LHCN-M2 (cell line): ENCODE data around the gene RABGGTB. TPM values are rescaled to one million over a fixed set of nuclear protein-coding genes. Genes with fewer than 3 reads are reported as not detected.
"Not testable (repeated sequence)": the region's sequence is repeated elsewhere in the genome, so short reads cannot be mapped to it uniquely, and the experiment has no call there.

Experiments
- DNase-seq: peaks from one replicate; pipeline ENCODE4 v3.0.0-alpha.2; 2012; ENCODE audit warnings: low read depth
- total RNA-seq: library from RNA; depleted of rRNA; stranded (reverse); fragments of >200 nt; gene quantifications from 2 replicates; pipeline ENCODE4 v1.2.3, GENCODE V29; 2014; rRNA removed

RABGGTB gene
- total RNA-seq, 1 experiment from 2014 or later, result 92.2 TPM

DNA sequence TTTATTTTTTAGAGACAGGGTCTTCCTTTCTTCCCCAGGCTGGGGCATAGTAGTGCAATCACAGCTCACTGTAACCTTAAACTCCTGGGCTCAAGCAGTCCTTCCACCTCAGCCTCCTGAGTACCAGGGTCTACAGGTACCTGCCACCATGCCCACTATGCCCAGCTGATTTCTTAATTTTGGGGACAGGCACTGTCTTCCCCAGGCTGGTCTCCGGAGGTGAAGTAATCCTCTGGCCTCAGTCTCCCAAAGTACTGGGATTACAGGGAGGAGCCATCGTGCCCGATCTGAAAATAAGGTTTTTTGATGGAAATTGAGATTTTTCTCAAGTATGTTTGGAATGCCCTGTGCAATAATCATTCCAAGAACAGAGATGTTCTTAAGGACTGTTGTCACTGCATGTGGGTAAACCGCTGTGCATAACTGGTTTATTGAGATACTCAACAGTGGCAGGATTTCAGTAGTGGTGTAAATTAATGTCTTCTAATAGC, 9.7 kb downstream of the RABGGTB start:
- DNase-seq, result no peak

DNA sequence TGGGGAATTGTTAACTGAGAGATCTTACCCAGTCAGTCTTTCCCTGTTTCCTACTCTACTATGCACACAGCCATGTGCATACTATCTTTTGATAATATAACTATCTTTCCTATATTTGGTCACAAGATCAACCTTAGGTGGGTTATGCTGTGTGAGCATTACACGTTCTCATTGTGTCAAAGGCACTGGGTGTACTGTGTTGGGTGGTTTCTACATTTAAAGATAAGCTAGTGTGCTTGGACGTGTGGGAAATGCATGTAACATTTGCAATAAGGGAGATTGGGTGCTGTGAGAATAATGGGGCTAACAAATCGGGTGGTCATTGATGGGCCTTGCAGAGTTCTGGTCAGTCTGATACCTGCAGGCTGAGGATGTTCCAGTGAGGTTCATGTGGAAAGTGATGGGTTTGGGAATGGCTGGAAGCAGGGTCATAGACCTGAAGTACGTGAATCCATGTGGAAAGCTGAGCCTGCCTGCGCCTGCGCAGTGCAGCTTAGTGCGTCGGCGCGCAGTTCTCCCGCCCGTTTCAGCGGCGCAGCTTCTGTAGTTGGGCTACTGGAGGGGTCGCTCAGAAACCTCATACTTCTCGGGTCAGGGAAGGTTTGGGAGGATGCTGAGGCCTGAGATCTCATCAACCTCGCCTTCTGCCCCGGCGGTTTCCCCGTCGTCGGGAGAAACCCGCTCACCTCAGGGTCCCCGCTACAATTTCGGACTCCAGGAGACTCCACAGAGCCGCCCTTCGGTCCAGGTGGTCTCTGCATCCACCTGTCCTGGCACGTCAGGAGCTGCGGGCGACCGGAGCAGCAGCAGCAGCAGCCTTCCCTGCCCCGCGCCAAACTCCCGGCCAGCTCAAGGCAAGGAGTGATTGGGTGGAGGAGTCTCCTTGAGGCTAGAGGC, 10.6 kb downstream of the RABGGTB start, which contains the start of gene MSH4:
MSH4 (plus strand) TSS at position 507 of the 897 bp plus-strand sequence; CDS start at position 611, 104 bp downstream.
- no peak for DNase-seq

DNA sequence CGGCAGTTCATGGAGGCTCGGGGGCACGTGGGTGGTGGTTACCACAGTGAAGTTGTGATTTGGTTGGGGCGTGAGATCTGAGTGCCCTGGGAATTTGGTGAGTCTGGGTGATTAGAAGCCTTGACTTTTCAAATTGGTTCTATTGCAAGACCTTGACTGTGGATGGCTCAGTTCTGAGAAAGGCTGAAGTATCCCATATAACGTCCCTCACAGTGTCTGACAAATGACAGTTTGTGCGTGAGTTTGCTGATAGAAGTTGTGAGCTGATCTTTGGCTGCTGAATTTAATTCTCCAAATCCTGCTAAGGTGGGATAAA, 11.2 kb downstream of the RABGGTB start:
- DNase-seq, result no peak

DNA sequence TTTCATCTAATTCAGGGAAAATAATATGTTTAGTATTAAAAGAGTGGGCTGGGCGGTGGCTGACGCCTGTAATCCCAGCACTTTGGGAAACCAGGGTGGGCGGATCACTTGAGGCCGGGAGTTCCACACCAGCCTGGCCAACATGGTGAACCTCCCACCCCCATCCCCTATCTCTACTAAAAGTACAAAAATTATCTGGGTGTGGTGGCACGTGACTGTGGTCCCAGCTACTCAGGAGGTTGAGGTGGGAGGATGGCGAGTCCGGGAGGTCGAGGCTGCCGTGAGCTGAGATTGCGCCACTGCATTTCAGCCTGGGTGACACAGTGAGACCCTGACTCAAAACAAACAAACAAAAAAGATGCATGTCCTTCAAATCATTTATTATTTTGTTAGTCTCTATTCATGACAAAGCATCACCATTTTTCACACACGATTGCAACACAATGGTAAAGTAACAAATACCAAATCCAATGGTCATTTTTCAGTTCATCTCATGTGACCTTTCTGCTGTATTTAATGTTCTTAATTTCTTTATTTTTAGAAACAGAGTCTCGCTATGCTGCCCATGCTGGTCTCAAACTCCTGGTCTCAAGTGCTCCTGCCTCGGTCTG, 11.7 kb downstream of the RABGGTB start:
- DNase-seq, result no peak

DNA sequence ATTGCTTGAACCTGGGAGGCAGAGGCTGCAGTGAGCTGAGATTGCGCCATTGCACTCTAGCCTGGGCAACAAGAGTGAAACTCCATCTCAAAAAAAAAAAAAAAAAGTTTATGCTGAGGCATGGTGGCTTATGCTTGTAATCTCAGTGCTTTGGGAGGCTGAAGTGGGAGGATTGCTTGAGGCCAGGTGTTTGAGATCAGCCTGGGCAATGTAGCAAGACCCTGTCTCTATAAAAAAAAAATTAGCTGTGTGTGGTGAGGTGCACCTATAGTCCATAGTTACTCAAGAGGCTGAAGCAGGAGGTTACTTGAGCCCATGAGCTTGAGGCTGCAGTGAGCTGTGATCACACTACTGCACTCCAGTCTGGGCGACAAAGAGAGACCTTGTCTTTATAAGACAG, 15.4 kb downstream of the RABGGTB start:
- not testable (repeated sequence) for DNase-seq

DNA sequence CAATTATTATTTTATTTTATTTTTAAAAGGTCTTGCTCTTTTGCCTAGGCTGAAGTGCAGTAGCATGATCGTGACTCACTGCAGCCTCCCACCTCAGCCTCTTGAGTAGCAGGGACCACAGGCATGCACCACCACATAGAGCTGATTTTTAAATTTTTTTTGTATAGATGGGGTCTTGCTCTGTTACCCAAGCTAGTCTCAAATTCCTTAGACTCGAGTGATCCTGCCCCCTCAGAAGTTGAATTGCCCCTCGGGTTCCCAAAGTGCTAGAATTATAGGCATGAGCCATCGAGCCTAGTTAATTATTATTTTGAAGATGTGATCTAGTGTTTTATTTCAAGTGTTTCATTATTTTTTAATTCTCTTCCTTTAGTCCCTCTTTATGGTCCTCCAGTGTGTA, 22.9 kb downstream of the RABGGTB start:
- no peak for DNase-seq

DNA sequence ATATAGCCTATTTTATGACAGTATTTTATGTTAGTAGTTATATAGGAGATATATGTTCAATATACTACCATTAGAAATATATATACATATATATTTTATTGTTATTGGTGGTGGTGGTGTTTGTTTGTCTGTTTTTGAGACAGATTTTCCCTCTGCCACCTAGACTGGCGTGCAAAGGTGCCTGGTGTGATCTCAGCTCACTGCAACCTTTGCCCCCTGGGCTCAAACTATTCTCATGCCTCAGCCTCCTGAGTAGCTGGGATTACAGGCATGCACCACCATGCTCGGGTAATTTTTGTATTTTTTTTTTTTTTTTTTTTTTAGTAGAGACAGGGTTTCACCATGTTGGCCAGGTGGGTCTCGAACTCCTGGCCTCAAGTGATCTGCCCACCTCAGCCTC, 24.1 kb downstream of the RABGGTB start:
- not testable (repeated sequence) for DNase-seq

DNA sequence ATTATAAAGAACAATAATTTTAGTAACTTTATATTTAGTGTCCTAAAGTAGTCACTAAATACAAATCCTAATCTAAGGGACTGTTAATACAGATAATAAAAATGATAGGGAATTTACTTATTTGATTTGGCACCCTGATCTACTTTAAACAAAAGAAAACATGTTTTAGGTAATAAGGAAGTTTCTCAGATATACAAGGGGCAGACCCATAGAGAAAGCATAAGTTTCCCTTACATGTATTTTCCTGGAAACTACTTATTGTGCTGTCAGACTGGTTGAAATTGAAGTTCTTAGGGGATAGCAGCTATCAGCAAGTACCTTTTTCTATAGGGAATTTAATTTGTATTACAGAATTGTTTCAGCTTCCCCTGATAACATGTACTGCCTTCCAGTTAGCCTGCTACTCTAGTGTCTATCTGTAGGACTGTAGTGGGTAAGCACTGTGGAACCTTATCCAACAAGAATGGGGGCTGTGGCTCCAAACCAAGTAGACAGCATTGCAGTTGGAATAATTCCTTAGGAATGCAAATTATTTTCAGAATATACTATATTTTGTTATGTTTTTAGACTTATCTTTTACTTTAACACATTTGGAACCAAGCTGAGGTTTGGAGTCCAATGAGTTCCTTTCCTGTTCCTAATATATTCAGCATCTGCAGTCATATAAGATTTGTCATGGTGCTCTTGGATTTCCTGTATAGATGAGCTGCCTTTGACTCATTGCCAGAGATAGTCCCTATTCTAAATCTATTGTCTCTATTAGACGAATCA, 25.3 kb downstream of the RABGGTB start:
- DNase-seq, result peak; percentile 21

DNA sequence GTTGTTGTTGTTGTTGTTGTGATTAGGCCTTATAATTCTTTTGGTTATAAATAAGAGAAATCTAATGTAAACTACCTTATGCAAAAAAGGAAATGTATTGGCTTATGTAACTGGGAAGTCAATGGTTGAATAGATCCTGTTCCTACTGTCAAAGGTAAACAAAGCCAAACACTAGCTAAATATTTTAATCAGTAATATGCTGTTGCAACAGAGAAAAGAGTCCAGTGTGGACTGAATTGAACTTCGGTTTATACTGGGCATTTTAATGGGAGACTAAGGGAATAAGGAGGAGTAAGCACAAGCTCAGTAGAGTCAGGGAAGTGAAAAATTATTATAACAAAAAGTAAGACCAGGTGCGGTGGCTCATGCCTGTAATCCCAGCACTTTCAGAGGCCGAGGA, 26.0 kb downstream of the RABGGTB start:
- DNase-seq, result no peak

DNA sequence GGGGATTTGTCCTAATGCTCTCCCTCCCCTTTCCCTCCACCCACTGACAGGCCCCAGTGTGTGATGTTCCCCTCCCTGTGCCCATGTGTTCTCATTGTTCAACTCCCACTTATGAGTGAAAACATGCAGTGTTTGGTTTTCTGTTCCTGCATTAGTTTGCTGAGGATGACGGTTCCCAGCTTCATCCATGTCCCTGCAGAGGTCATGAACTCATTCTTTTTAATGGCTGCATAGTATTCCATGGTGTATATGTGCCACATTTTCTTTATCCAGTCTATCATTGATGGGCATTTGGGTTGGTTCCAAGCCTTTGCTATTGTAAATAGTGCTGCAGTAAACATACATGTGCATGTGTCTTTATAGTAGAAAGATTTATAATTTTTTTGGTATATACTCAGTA, 37.5 kb downstream of the RABGGTB start:
- not testable (repeated sequence) for DNase-seq

DNA sequence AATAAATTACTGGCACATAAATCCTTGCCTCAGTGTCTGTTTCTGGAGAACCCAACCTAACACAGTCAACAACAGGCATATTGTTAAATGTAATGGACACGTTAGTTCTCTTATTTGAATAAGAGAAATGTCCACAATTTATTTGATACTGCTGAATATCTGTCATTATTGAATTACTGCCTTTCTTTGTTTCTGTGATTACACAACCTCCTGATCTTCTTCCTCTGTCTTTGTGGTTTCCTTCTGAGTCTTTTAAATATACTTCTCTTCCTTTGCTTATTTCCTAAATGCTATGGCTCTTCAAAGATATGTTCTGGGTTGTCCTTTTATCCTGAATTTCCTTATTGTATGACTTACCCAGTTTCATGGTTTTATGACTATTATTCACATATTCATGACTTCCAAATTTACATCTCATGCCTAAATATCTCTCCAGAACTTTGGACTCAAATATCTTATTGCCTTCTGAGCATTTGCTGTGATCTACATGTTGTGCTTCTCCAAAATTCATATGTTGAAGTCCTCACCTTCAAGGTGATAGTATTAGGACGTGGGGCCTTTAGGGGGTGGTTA, 50.6 kb downstream of the RABGGTB start:
- DNase-seq, result no peak

DNA sequence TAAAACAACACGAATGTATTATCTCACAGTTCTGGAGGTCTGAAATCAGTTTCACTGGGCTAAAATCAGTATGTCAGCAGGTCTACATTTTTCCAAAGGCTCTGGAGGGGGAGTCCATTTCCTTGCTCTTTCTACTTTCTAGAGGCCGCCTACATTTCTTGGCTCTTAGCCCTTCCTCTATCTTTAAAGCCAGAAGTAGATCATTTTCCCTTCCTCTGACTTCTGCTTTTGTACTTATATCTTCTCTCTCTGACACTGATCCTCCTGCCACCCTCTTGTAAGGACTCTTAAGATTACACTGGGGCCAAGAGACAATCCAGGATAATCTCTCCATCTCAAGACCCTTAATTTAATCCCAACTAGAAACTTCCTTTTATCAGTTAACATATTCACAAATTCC, 52.0 kb downstream of the RABGGTB start:
- DNase-seq, result no peak

DNA sequence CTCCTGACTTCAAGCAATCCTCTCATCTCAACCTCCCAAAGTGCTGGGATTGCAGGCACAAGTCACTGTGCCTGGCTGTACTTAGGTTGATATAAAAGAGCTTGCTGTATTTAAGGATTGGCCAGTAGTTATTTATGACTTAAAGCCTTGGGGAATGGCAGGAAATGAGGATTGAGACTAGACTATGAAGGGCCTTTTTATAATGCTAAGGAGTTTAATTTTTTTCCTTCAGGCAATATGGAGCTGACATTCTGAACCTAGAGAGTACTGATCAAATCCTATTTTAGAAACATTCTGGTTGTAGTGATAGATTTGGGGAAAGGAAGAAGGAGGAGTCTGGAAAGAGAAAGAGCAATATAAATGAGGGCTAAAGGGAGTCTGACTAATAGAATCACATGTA, 55.4 kb downstream of the RABGGTB start:
- DNase-seq, result no peak

Other genes starting within 250 kb of the RABGGTB start
- 0.11 TPM in 1 of 2 replicates, not detected in the other for gene SLC44A5, start 175.1 kb upstream of the RABGGTB start, total RNA-seq
- 38.8 and 39.7 TPM in 2 replicates for gene ACADM, start 61.5 kb upstream of the RABGGTB start, total RNA-seq
- not detected in 2 replicates for gene MSH4, start 10.6 kb downstream of the RABGGTB start, total RNA-seq
- not detected in 2 replicates for gene ASB17, start 146.1 kb downstream of the RABGGTB start, total RNA-seq